Activated CD4-positive, CD25-positive, alpha-beta regulatory T cell treated with anti-CD3 and anti-CD28 coated beads, Interleukin-2, amount 50 U/mL, for 16 hours (primary cell): ENCODE measurements around the gene UBE2Z.
A peak's percentile ranks its signal among the peaks of the same experiment; 100 is the strongest.
"Not testable (repeated sequence)": the region's sequence is repeated elsewhere in the genome, so short reads cannot be mapped to it uniquely, and the experiment has no call there.

ENCODE experiments used
- DNase-seq: peaks from one replicate; pipeline ENCODE4 v3.0.0-alpha.2; 2020; ENCODE audit warnings: low read depth, low spot score

The UBE2Z gene

GRCh38 chr17:48908047-48908843, at the start of gene UBE2Z:
Gene UBE2Z (plus strand): TSS chr17:48908407. CDS start chr17:48908504, 97 bp downstream.
- DNase-seq: peak; percentile 75

DNA sequence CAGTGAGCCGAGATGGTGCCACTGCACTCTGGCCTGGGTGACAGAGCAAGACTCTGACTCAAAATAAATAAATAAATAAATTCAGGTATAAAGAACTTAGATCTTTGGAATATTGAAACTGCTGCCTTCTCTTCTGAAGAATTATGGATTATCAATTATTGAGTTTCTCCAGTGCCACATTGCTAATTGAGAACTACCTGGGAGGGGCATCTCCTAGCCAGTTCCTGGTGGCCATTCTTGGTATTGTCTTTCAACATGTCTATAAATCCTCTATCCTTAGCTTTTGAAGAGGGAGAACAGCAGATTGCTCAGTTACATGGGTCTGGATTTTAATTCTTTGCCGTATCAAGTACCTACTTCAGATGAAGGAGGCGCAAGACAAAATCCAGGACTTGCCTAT, 48.2 kb upstream of the UBE2Z start:
- no peak for DNase-seq

GRCh38 chr17:48860456-48860855, 47.8 kb upstream of the UBE2Z start:
- DNase-seq: no peak

DNA sequence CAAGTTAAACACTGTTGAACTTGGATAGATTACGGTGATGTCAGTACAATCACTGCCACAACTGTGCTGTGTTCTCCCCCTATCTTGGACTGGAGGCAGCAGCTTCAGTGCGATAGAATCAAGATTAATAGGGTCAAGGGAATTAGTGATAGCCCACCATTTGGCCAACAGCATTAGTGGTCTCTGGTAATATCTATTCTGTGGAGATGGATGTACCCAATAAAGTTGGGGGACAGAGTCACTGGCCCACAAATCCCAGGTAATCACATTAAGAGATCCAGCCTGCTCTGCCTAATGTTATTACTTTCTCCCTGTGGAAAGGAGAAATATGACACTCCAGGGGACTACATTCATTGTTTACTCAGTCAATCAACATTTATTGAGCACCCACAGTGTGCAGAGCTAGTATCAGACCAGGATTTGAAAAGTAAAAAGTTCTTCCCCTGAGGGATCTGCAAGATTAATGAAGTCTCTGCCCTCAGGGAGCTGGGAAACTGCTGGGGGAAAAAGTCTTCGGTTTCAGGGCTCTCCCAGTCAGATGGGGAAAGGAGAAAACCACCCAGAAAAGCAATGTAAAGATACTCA, 39.2 kb upstream of the UBE2Z start:
- DNase-seq: no peak

GRCh38 chr17:48869821-48870318, 38.3 kb upstream of the UBE2Z start:
- no peak for DNase-seq

- DNase-seq: no peak
These were observed 37.1 kb upstream of the UBE2Z start for GRCh38 chr17:48871035-48871550.

DNA sequence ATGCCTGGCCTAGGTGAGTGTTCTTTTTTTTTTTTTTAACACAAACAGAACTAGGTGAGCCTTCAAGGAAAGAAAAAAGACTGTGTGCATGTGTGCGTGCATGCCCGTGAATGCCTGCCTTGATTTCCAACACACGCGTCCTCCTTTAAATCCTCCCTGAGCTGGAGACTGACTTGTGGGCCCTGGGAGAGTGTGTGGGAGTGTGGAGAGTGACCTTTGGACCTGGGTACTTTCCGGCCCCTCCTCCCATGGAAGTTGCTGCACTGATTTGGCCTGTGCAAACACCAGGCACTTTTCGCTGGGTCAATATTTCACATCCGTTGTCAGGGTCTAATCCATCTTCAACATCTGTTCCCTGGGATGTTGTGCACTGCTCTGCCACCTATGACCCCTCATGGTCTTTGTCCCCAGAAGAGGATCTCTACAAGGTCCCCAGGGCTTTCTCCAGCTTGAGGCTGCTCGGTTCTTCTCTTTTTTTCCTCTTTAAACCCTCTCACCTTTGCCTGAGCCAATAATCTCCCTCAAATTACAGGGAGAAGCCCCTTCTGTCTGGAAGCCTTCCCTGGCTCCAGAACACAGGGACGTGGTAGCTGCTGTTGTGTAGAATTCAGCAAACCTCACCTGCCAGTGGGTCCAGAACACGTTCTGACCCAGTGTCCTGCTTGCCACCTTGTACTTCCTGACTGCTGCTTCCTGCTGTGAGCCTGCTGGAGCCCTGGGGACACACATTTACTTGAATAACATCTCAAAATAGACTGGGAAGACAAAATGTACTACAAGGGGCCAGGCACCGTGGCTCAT, 36.5 kb upstream of the UBE2Z start:
- DNase-seq: no peak

- not testable (repeated sequence) for DNase-seq
These were observed 35.8 kb upstream of the UBE2Z start for GRCh38 chr17:48872409-48872808.

GRCh38 chr17:48873209-48873608, 35.0 kb upstream of the UBE2Z start:
- DNase-seq: no peak

- no peak for DNase-seq
These were observed 34.3 kb upstream of the UBE2Z start for GRCh38 chr17:48873696-48874443.

GRCh38 chr17:48878920-48879898, 29.0 kb upstream of the UBE2Z start:
- DNase-seq: peak; percentile 19

DNA sequence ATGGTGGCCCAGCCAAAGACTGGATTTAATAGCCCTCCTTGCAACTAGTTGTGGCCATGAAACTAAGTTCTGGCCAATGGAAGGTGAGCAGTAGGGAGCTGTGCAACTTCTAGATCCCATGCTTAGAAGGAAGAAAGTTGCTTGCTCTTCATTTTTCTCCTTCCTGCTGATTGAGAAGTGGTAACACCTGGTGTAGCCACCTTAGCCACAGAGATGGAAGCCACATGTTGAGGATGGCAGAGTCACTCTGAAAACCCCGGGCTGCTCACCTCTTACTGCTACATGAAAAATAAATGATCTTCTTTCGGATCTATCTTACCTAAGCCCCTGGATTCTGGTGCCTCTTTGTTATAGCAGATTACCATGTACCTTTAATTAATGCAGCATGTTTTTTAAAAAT, 25.9 kb upstream of the UBE2Z start:
- DNase-seq: no peak

DNA sequence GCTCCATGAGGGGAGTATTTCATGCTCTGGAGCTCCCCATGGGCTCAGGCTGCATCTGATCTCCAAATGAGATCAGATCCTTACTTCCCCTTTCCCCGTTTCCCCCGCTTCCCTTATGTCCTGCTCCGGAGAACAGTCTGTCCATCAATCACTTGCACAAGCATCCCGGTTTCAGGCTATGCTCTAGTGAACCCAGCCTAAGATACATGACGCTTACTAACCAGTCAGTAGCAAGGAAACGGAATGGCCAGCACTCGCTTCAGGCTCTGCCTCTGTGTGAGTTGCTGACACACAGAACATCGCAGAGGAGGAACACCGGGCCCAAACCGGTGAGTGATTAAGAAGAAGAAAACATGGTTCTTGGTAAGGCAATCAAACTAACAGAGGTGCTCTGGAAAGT, 25.0 kb upstream of the UBE2Z start:
- DNase-seq: no peak

DNA sequence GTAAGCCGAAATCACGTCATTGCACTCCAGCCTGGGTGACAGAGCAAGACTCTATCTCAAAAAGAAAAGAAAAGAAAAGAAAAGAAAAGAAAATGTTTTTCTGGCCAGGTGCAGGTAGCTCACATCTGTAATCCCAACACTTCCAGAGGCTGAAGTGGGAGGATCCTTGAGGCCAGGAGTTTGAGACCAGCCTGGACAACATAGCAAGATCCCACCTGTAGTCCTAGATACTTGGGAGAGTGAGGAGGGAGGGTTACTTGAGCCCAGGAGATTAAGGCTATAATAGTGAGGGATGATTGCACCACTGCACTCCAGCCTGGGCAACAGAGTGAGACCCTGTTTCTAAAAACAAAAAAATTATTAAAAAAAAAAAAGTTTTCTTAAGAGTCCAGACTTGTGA, 18.1 kb upstream of the UBE2Z start:
- DNase-seq: no peak

DNA sequence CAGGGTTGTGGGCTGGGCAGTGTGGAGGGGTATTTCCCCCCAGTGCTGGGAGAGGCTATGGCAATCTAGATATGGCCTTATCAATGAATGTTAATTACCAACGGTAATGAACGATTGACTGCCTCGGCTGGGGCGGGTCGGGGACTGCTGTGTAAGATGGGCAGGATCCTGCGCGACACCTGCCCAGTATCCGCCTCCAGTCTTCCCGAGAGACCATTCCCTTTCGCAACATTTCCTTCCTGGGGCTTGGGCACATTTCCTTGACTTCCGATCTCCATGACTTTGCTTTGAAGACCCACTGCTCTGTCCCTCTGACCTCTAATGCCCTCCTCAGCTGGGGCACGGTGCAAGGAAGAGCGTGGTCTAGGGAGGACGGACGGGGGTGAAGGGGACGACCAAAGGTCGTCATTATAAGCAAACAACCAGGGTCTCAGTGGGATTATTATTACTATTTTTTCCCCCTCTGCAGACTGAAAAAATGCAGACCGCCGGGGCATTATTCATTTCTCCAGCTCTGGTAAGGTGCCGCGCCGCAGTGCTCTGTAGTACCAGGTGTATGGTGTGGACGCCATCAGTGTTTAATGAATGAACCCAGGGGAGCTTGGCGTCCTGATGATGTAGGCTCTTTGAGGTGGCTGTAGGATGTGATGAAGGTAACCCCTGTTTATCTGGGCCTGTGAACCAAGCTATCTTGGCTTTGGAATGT, 15.1 kb upstream of the UBE2Z start:
- no peak for DNase-seq

DNA sequence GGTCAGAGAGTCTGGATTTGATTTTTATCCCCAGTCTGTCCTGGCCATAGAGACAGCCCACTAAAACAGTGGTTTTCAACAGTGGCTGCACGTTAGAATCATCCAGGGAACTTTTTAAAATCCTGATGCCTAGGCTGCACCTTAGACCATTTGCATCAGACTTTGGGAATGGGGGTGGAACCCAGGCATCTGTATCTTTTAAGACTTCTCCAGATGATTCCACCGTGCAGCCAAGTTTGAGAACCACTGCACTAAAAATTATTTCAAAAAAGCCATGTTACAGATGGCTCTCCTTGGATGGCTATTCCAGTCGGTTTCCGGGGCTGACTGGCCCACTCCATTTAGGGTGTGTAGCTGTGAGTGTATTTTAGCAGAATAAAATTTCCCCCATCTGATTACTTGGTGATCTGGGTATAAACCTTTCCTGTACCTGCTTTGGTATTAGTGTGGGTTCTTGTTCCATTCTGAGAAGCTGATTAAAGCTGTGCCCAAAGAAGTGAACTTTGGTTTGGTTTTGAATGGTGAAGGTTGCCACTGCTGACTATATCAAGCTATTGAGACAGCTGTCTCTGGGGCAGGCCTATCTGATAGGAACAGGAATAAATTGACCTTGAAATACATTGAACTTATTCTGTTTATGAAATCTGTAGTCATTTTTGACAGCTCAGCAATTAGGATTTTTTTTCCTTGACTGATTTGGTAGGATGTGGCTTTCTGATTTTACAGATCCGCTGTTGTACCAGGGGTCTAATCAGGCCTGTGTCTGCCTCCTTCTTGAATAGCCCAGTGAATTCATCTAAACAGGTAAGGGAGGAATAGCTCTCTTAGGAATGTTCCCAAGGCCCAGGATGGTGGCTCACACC, 14.3 kb upstream of the UBE2Z start:
- DNase-seq: no peak

GRCh38 chr17:48894886-48895285, 13.3 kb upstream of the UBE2Z start:
- DNase-seq: no peak

DNA sequence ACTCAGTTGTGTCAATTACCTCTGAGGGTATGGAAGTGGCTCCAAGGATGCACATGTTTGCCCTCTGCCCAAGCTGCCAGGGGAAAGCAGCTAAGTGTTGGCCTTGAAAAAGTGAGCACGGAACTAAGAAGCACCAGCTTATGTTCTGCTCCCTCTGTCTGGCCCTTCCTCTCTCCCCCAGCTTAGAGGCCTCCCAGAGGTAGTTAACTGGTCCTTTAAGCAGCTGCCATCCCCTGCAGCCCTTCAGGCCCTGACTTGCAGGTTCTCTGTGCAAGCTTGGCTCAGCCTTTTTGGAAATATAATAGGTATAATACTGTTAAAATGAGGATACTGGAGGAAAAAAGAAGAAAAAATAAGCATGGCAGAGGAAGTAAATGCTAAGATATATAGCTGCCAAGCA, 7.0 kb upstream of the UBE2Z start:
- DNase-seq: no peak

- DNase-seq: no peak
These were observed 4.8 kb upstream of the UBE2Z start for GRCh38 chr17:48903401-48903800.
